K562 (cell line): Measurements from ENCODE around the gene PGR. TPM values are rescaled to one million over a fixed set of nuclear protein-coding genes. Genes with fewer than 3 reads are reported as not detected.

Experiments
- CBX5 ChIP-seq: IDR thresholded peaks from 2 replicates; pipeline ENCODE4 v1.6.1; 2014; ENCODE audit warnings: low read depth, borderline replicate concordance
- CHAMP1 ChIP-seq: fragments of 450-650 bp; IDR thresholded peaks from 2 replicates; pipeline ENCODE4 v1.6.1; 2016; ENCODE audit warnings: mild to moderate bottlenecking
- DNMT1 ChIP-seq: fragments of 450-650 bp; IDR thresholded peaks from 2 replicates; pipeline ENCODE4 v1.6.1; 2016; ENCODE audit warnings: antibody characterized with exemption, mild to moderate bottlenecking
- GATA2 ChIP-seq: sonication (generic); formaldehyde crosslinking; IDR thresholded peaks from 2 replicates; pipeline ENCODE4 v1.4.0; 2020; ENCODE audit warnings: mild to moderate bottlenecking, missing genetic modification reagents
- JUND ChIP-seq, 2 experiments: IDR thresholded peaks; 2 replicates in 1 of 2; 3 replicates in 1 of 2; pipeline ENCODE4 v1.6.1; 2011; ENCODE audit warnings: borderline replicate concordance in 2 of 2, low read depth in 2 of 2, low read length in 2 of 2, improper control_type of control experiment in 1 of 2, missing biosample characterization in 1 of 2, missing genetic modification characterization in 1 of 2, missing genetic modification reagents in 1 of 2
- NEUROD1 ChIP-seq: fragments of 150-350 bp; IDR thresholded peaks from 2 replicates; pipeline ENCODE4 v1.6.1; 2014; ENCODE audit warnings: borderline replicate concordance, low read length, low read depth; ENCODE audit not compliant: partially characterized antibody
- PRMT5 ChIP-seq: sonication (generic); formaldehyde crosslinking; IDR thresholded peaks from 2 replicates; pipeline ENCODE4 v1.5.0; 2020; ENCODE audit warnings: missing genetic modification reagents
- RBBP5 ChIP-seq: fragments of 200-600 bp; sonication (generic); IDR thresholded peaks from 2 replicates; pipeline ENCODE4 v1.6.1; 2012; ENCODE audit warnings: borderline replicate concordance, mild to moderate bottlenecking, low read length, control low read depth, inconsistent platforms; ENCODE audit not compliant: insufficient read depth, poor library complexity, severe bottlenecking
- SMARCA4 ChIP-seq: fragments of 450-650 bp; IDR thresholded peaks from 2 replicates; pipeline ENCODE4 v1.6.1; 2016
- TFAP4 ChIP-seq: sonication (generic); formaldehyde crosslinking; IDR thresholded peaks from 2 replicates; pipeline ENCODE4 v1.8.0; 2022; ENCODE audit warnings: missing genetic modification reagents, mild to moderate bottlenecking, moderate library complexity, borderline replicate concordance
- TOE1 ChIP-seq, 2 experiments: fragments of 450-650 bp in 1 of 2; sonication (generic) in 1 of 2; formaldehyde crosslinking in 1 of 2; IDR thresholded peaks; 2 replicates each; pipeline versions ENCODE4 v1.7.1 to v1.8.0; 2016 to 2022; ENCODE audit warnings: borderline replicate concordance in 2 of 2, mild to moderate bottlenecking in 2 of 2, antibody characterized with exemption in 1 of 2, inconsistent platforms in 1 of 2, low read depth in 1 of 2, missing genetic modification reagents in 1 of 2, moderate library complexity in 1 of 2
- ZNF239 ChIP-seq: fragments of 250-450 bp; sonication (Bioruptor Pico); IDR thresholded peaks from 2 replicates; pipeline ENCODE4 v1.4.0; 2020; ENCODE audit warnings: mild to moderate bottlenecking
- ZNF41 ChIP-seq: fragments of 250-450 bp; sonication (Bioruptor Pico); conservative IDR thresholded peaks from 2 replicates; pipeline ENCODE4 v1.4.0; 2020; ENCODE audit warnings: mild to moderate bottlenecking
- polyA plus RNA-seq, 8 experiments: library from polyadenylated mRNA; depleted of rRNA in 4 of 8; stranded (reverse) in 5 of 8; unstranded in 3 of 8; fragments of >200 nt; fragmentation: Nextera tagmentation in 2 of 8; fragmentation: Illumina TruSeq in 1 of 8; extraction: Ambion mirVana in 2 of 8; extraction: Trizol in 1 of 8; gene quantifications; 2 replicates each; pipeline versions ENCODE4 v1.2.1 to v1.2.3, GENCODE V29; 2011 to 2014; ENCODE audit warnings: inconsistent platforms in 1 of 8, missing spikeins in 1 of 8
- total RNA-seq, 7 experiments: library from RNA; depleted of rRNA in 6 of 7; stranded (reverse); fragments of >200 nt in 6 of 7; fragmentation: Illumina TruSeq in 2 of 7; extraction: Trizol in 2 of 7; gene quantifications; 2 replicates each; pipeline versions ENCODE4 v1.2.1 to v1.2.3, GENCODE V29; 2011 to 2021; ENCODE audit warnings: low replicate concordance in 1 of 7
- TF ChIP-seq, protein P1 (sequence below): fragments of 250-450 bp; sonication (Bioruptor Pico); IDR thresholded peaks from 2 replicates; pipeline ENCODE4 v1.4.0; 2020; ENCODE audit warnings: mild to moderate bottlenecking
- TF ChIP-seq, protein P2 (sequence below): fragments of 450-650 bp; IDR thresholded peaks from 2 replicates; pipeline ENCODE4 v1.6.1; 2016; ENCODE audit warnings: low read depth, mild to moderate bottlenecking, moderate library complexity
- TF ChIP-seq, protein P3 (sequence below): sonication (generic); IDR thresholded peaks from 2 replicates; pipeline ENCODE4 v1.6.1; 2016
- TF ChIP-seq, protein P4 (sequence below): IDR thresholded peaks from 2 replicates; pipeline ENCODE4 v1.6.1; 2011; ENCODE audit warnings: borderline replicate concordance, low read depth, mild to moderate bottlenecking, moderate library complexity, low read length; ENCODE audit not compliant: insufficient read depth, poor library complexity, severe bottlenecking
- TF ChIP-seq, protein P5 (sequence below): fragments of 250-450 bp; sonication (Bioruptor Pico); IDR thresholded peaks from 2 replicates; pipeline ENCODE4 v1.8.0; 2021; ENCODE audit warnings: moderate library complexity, mild to moderate bottlenecking, inconsistent platforms

PGR gene
- total and polyA plus RNA-seq, 9 of the 15 experiments (the other 6 are each of a cell fraction or from before 2014, with no cell fraction given): 0.43 to 2.4 (median 1.3) TPM

GRCh38 chr11:101049123-101049522, 80.5 kb downstream of the PGR start (continued):
- TF ChIP-seq, protein P1, sequence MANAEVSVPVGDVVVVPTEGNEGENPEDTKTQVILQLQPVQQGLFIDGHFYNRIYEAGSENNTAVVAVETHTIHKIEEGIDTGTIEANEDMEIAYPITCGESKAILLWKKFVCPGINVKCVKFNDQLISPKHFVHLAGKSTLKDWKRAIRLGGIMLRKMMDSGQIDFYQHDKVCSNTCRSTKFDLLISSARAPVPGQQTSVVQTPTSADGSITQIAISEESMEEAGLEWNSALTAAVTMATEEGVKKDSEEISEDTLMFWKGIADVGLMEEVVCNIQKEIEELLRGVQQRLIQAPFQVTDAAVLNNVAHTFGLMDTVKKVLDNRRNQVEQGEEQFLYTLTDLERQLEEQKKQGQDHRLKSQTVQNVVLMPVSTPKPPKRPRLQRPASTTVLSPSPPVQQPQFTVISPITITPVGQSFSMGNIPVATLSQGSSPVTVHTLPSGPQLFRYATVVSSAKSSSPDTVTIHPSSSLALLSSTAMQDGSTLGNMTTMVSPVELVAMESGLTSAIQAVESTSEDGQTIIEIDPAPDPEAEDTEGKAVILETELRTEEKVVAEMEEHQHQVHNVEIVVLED (CRISPR knock-in tag): no peak
- TF ChIP-seq NEUROD1 (no peak), SMARCA4 (0 out of 2 replicates have a peak, but pooled peaks have one; percentile 36), CBX5 (no peak), PRMT5 (CRISPR knock-in tag) (no peak), JUND (IDR thresholded peaks at IDR 0.05; ENCODE audit: borderline replicate concordance, low read depth, low read length) (peak; percentile 66; the same call in 1 of the 2 replicates), JUND (tag; IDR thresholded peaks at IDR 0.05; ENCODE audit: borderline replicate concordance, low read depth, low read length) (peak; percentile 54; the same call in 1 of the 3 replicates), ZNF41 (CRISPR knock-in tag) (no peak), DNMT1 (no peak), TFAP4 (CRISPR knock-in tag) (no peak), RBBP5 (no peak), ZNF239 (CRISPR knock-in tag) (no peak), GATA2 (no peak), CHAMP1 (no peak), TOE1 (IDR thresholded peaks at IDR 0.05; ENCODE audit: borderline replicate concordance) (no peak), TOE1 (CRISPR knock-in tag; IDR thresholded peaks at IDR 0.05; ENCODE audit: borderline replicate concordance, low read depth) (no peak)
- TF ChIP-seq, protein P2, sequence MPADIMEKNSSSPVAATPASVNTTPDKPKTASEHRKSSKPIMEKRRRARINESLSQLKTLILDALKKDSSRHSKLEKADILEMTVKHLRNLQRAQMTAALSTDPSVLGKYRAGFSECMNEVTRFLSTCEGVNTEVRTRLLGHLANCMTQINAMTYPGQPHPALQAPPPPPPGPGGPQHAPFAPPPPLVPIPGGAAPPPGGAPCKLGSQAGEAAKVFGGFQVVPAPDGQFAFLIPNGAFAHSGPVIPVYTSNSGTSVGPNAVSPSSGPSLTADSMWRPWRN: no peak
- TF ChIP-seq, protein P3, sequence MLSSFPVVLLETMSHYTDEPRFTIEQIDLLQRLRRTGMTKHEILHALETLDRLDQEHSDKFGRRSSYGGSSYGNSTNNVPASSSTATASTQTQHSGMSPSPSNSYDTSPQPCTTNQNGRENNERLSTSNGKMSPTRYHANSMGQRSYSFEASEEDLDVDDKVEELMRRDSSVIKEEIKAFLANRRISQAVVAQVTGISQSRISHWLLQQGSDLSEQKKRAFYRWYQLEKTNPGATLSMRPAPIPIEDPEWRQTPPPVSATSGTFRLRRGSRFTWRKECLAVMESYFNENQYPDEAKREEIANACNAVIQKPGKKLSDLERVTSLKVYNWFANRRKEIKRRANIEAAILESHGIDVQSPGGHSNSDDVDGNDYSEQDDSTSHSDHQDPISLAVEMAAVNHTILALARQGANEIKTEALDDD: no peak
- TF ChIP-seq, protein P4, sequence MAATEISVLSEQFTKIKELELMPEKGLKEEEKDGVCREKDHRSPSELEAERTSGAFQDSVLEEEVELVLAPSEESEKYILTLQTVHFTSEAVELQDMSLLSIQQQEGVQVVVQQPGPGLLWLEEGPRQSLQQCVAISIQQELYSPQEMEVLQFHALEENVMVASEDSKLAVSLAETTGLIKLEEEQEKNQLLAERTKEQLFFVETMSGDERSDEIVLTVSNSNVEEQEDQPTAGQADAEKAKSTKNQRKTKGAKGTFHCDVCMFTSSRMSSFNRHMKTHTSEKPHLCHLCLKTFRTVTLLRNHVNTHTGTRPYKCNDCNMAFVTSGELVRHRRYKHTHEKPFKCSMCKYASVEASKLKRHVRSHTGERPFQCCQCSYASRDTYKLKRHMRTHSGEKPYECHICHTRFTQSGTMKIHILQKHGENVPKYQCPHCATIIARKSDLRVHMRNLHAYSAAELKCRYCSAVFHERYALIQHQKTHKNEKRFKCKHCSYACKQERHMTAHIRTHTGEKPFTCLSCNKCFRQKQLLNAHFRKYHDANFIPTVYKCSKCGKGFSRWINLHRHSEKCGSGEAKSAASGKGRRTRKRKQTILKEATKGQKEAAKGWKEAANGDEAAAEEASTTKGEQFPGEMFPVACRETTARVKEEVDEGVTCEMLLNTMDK: no peak
- TF ChIP-seq, protein P5, sequence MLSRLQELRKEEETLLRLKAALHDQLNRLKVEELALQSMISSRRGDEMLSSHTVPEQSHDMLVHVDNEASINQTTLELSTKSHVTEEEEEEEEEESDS: no peak
